Transverse colon (tissue), 4 donors: Measurements from ENCODE around the gene PXN. TPM values are rescaled to one million over a fixed set of nuclear protein-coding genes. Genes with fewer than 3 reads are reported as not detected.

Experiments
- DNase-seq: peaks from one replicate; pipeline ENCODE4 v3.0.0-alpha.2; 2019
- H3K27ac ChIP-seq, 4 donors: fragments of 200-600 bp; sonication (generic); 2 replicates each; pipeline ENCODE4 v1.5.1; 2016 to 2018; ENCODE audit warnings: inconsistent platforms in 4 of 4
- H3K27me3 ChIP-seq: fragments of 200-600 bp; sonication (generic); 2 replicates; pipeline ENCODE4 v1.5.1; 2017; ENCODE audit warnings: inconsistent platforms
- H3K36me3 ChIP-seq, 4 donors: fragments of 200-600 bp; sonication (generic); 2 replicates each; pipeline ENCODE4 v1.5.1; 2017 to 2019; ENCODE audit warnings: inconsistent platforms in 4 of 4
- H3K4me1 ChIP-seq, 4 donors: fragments of 200-600 bp; sonication (generic); 2 replicates each; pipeline ENCODE4 v1.5.1; 2017 to 2020; ENCODE audit warnings: inconsistent platforms in 4 of 4
- H3K4me3 ChIP-seq, 4 donors: fragments of 200-600 bp; sonication (generic); 1 replicate in 1 of 4; 2 replicates in 3 of 4; pipeline versions ENCODE4 v1.5.1 to v1.6.1; 2017 to 2019; ENCODE audit warnings: inconsistent platforms in 4 of 4
- H3K9me3 ChIP-seq, 2 donors: fragments of 200-600 bp; sonication (generic); 2 replicates each; pipeline ENCODE4 v1.5.1; 2017 to 2019; ENCODE audit warnings: inconsistent platforms in 2 of 2
- CTCF ChIP-seq, 5 experiments: fragments of 200-600 bp in 3 of 5; fragments of 450-650 bp in 2 of 5; sonication (generic) in 3 of 5; IDR thresholded peaks; 1 replicate in 2 of 5; 2 replicates in 3 of 5; pipeline ENCODE4 v1.5.1; 2016 to 2017; ENCODE audit warnings: antibody characterized with exemption in 5 of 5, inconsistent platforms in 3 of 5, mild to moderate bottlenecking in 2 of 5, moderate library complexity in 1 of 5
- EP300 ChIP-seq: sonication (generic); formaldehyde crosslinking; IDR thresholded peaks from one replicate; pipeline ENCODE4 v1.6.1; 2017; ENCODE audit warnings: antibody characterized with exemption, low read depth
- POLR2A ChIP-seq: fragments of 450-650 bp; IDR thresholded peaks from one replicate; pipeline ENCODE4 v1.6.1; 2016; ENCODE audit warnings: antibody characterized with exemption, mild to moderate bottlenecking, moderate library complexity
- POLR2AphosphoS5 ChIP-seq, 3 donors: sonication (generic); formaldehyde crosslinking; IDR thresholded peaks; one replicate each; pipeline ENCODE4 v1.6.1; 2016; ENCODE audit warnings: antibody characterized with exemption in 3 of 3
- WGBS, 2 donors: methylation state at CpG; one replicate each; pipeline ENCODE4 v1.1.5; 2018; ENCODE audit warnings: low coverage in 1 of 2; 5-methylcytosine and 5-hydroxymethylcytosine counted together
- in situ Hi-C, 4 donors: fragments of 200-750 bp; cut with MboI; loops; one replicate each; pipeline versions ENCODE4 v1.15.0 to v1.15.1; 2017; ENCODE audit warnings: low sequenced_read_pairs in 3 of 4, low pct_ligation_motif_present in 1 of 4, low pct_unique_long_range_greater_than_20kb in 1 of 4
- intact Hi-C: fragments of 100-400 bp; cut with DNase I; formaldehyde crosslinking; loops from one replicate; pipeline ENCODE4 v1.15.1; 2023; ENCODE audit warnings: low total_unique reads
- total RNA-seq, 4 donors: library from RNA; depleted of rRNA; stranded (reverse); fragments of >200 nt; gene quantifications; one replicate each; pipeline ENCODE4 v1.1.0, GENCODE V29; 2016

PXN gene
- total RNA-seq, 4 donors from 2014 or later, result 101 to 328 (median 198) TPM

GRCh38 chr12:120264086-120264903 is 1.2 kb downstream of the PXN start:
- H3K27ac ChIP-seq, result peak overlapping the region; percentile 94 to 98 (median 94)
- no peak for DNase-seq
- H3K4me3 ChIP-seq, result peak overlapping the region; percentile 95 to 99 (median 96)
- in situ Hi-C loops, result no loop called here
- H3K36me3 ChIP-seq, result no peaks in the 10 kb centered on the region
- WGBS, 2 donors, result 30 to 50% methylated on average over 2 to 15 of the region's 15 CpGs
- no peaks in the 10 kb centered on the region for H3K9me3 ChIP-seq
- H3K27me3 ChIP-seq, result no peaks in the 10 kb centered on the region
- intact Hi-C loops, result loop anchor here (2.0 kb wide), 1 partner anchor 35 kb away; no protein-coding TSS in a partner anchor
- TF ChIP-seq EP300 (no peak), POLR2A (no peak), CTCF (IDR thresholded peaks at IDR 0.05) (no peak), POLR2AphosphoS5 (IDR thresholded peaks at IDR 0.05) (no peak)
- H3K4me1 ChIP-seq, result peaks cover 18 to 76% (median 46%) of the 10 kb centered on the region in 4 donors

GRCh38 chr12:120263748-120264085 is 1.8 kb downstream of the PXN start:
- WGBS, 2 donors, result 51 to 83% methylated on average over 3 to 5 of the region's 5 CpGs
- H3K9me3 ChIP-seq, result no peaks in the 10 kb centered on the region
- DNase-seq, result no peak
- intact Hi-C loops (loop anchor here (2.0 kb wide), 1 partner anchor 35 kb away; no protein-coding TSS in a partner anchor), in situ Hi-C loops (no loop called here)
- H3K36me3 ChIP-seq, result no peaks in the 10 kb centered on the region
- H3K27me3 ChIP-seq, result no peaks in the 10 kb centered on the region
- H3K4me3 ChIP-seq, result peak overlapping the region in 3 of 4 donors; percentile 96 to 99 (median 97)
- peak overlapping the region; percentile 94 to 98 (median 94) for H3K27ac ChIP-seq
- peaks cover 18 to 82% (median 50%) of the 10 kb centered on the region in 4 donors for H3K4me1 ChIP-seq
- no peak for TF ChIP-seq EP300
- no peak for TF ChIP-seq CTCF (IDR thresholded peaks at IDR 0.05)
- TF ChIP-seq POLR2AphosphoS5 (IDR thresholded peaks at IDR 0.05), result no peak
- no peak for TF ChIP-seq POLR2A

- intact Hi-C loops (no loop called here), in situ Hi-C loops (no loop called here)
- no peak for DNase-seq
- WGBS, 2 donors, result 38 to 52% methylated on average over 4 to 15 of the region's 15 CpGs
- Histone ChIP-seq H3K4me3 (peak overlapping the region; percentile 5 to 99 (median 96)), H3K36me3 (no peaks in the 10 kb centered on the region), H3K27me3 (no peaks in the 10 kb centered on the region), H3K9me3 (no peaks in the 10 kb centered on the region), H3K27ac (peak overlapping the region; percentile 94 to 98 (median 94)), H3K4me1 (peaks cover 18 to 82% (median 52%) of the 10 kb centered on the region in 4 donors)
- TF ChIP-seq CTCF (IDR thresholded peaks at IDR 0.05) (no peak), EP300 (no peak), POLR2A (no peak)
These were observed 2.4 kb downstream of the PXN start for GRCh38 chr12:120262852-120263747.
